ENCODE results near the gene MRPL2.
"Not testable (repeated sequence)": the region's sequence is repeated elsewhere in the genome, so short reads cannot be mapped to it uniquely, and the experiment has no call there.

The MRPL2 gene

GRCh38 chr6:43053545-43054205 is 5.6 kb downstream of the MRPL2 start, which contains the start of gene CUL7:
CUL7 (minus strand) TSS chr6:43053851; CDS start chr6:43052788, 1,063 bp downstream.
- peak; percentile 83 to 85 for DNase-seq (ENCODE audit: low read depth in 2 of 2)

- peak in 1 of 2 donors; percentile 9 for DNase-seq (ENCODE audit: low read depth in 2 of 2)
These were observed 6.2 kb downstream of the MRPL2 start for GRCh38 chr6:43052842-43053544.

GRCh38 chr6:43052225-43052841 is 6.9 kb downstream of the MRPL2 start:
- no peak for DNase-seq (ENCODE audit: low read depth in 2 of 2)

- DNase-seq (ENCODE audit: low read depth in 2 of 2) = no peak
These were observed 8.3 kb downstream of the MRPL2 start for GRCh38 chr6:43050981-43051380.

- DNase-seq (ENCODE audit: low read depth in 2 of 2) = no peak
These were observed 11.2 kb downstream of the MRPL2 start for GRCh38 chr6:43047998-43048397.

GRCh38 chr6:43045371-43045930 is 13.8 kb downstream of the MRPL2 start:
- no peak for DNase-seq (ENCODE audit: low read depth in 2 of 2)

- no peak for DNase-seq (ENCODE audit: low read depth in 2 of 2)
These were observed 15.9 kb downstream of the MRPL2 start for GRCh38 chr6:43043310-43043709.

GRCh38 chr6:43041475-43041874 is 17.8 kb downstream of the MRPL2 start:
- not testable (repeated sequence) for DNase-seq (ENCODE audit: low read depth in 2 of 2)

- DNase-seq (ENCODE audit: low read depth in 2 of 2) = no peak
These were observed 18.5 kb downstream of the MRPL2 start for GRCh38 chr6:43040542-43041257.

GRCh38 chr6:43038727-43039126 is 20.5 kb downstream of the MRPL2 start:
- DNase-seq (ENCODE audit: low read depth in 2 of 2) = no peak

- DNase-seq (ENCODE audit: low read depth in 2 of 2) = no peak
These were observed 21.5 kb downstream of the MRPL2 start for GRCh38 chr6:43037706-43038105.

- DNase-seq (ENCODE audit: low read depth in 2 of 2) = no peak
These were observed 22.0 kb downstream of the MRPL2 start for GRCh38 chr6:43037197-43037596.

- DNase-seq (ENCODE audit: low read depth in 2 of 2) = no peak
These were observed 22.5 kb downstream of the MRPL2 start for GRCh38 chr6:43036712-43037111.

- DNase-seq (ENCODE audit: low read depth in 2 of 2) = no peak
These were observed 23.6 kb downstream of the MRPL2 start for GRCh38 chr6:43035495-43036194.

- no peak for DNase-seq (ENCODE audit: low read depth in 2 of 2)
These were observed 25.1 kb downstream of the MRPL2 start for GRCh38 chr6:43034190-43034525.

- DNase-seq (ENCODE audit: low read depth in 2 of 2) = no peak
These were observed 25.6 kb downstream of the MRPL2 start for GRCh38 chr6:43033496-43034189.

GRCh38 chr6:43032326-43032725 is 26.9 kb downstream of the MRPL2 start:
- no peak for DNase-seq (ENCODE audit: low read depth in 2 of 2)

- no peak for DNase-seq (ENCODE audit: low read depth in 2 of 2)
These were observed 30.1 kb downstream of the MRPL2 start for GRCh38 chr6:43029120-43029519.

- no peak for DNase-seq (ENCODE audit: low read depth in 2 of 2)
These were observed 32.9 kb downstream of the MRPL2 start for GRCh38 chr6:43026365-43026764.

GRCh38 chr6:43024436-43024835 is 34.8 kb downstream of the MRPL2 start:
- DNase-seq (ENCODE audit: low read depth in 2 of 2) = no peak
